Cardiac muscle cell (in vitro differentiated cells and primary cell): ENCODE data around the gene FBXO28. TPM values are rescaled to one million over a fixed set of nuclear protein-coding genes. Genes with fewer than 3 reads are reported as not detected.

Source experiments
- DNase-seq, 2 donors: peaks; one replicate each; pipeline versions ENCODE4 v3.0.0 to v3.0.0-alpha.2; 2010 to 2017; ENCODE audit warnings: low read depth in 1 of 2, low spot score in 1 of 2
- H3K27ac ChIP-seq: fragments of 200-600 bp; sonication (generic); 2 replicates; pipeline ENCODE4 v1.5.1; 2016
- H3K27me3 ChIP-seq: fragments of 200-600 bp; sonication (generic); 2 replicates; pipeline ENCODE4 v1.6.0; 2016; ENCODE audit warnings: control low read depth
- H3K36me3 ChIP-seq: fragments of 200-600 bp; sonication (generic); 2 replicates; pipeline ENCODE4 v1.5.1; 2016; ENCODE audit warnings: control low read depth
- H3K4me1 ChIP-seq: fragments of 200-600 bp; sonication (generic); 2 replicates; pipeline ENCODE4 v1.8.1; 2017; ENCODE audit warnings: low read depth, mild to moderate bottlenecking, mixed run types
- H3K4me3 ChIP-seq: fragments of 200-600 bp; sonication (generic); 2 replicates; pipeline ENCODE4 v1.5.1; 2016; ENCODE audit warnings: mild to moderate bottlenecking
- H3K9me3 ChIP-seq: fragments of 200-600 bp; sonication (generic); 2 replicates; pipeline ENCODE4 v1.5.1; 2017; ENCODE audit warnings: low read depth, mild to moderate bottlenecking, control low read depth
- CTCF ChIP-seq: IDR thresholded peaks from 2 replicates; pipeline ENCODE4 v1.5.1; 2012; ENCODE audit warnings: low read depth, mild to moderate bottlenecking, low read length
- polyA plus RNA-seq: library from polyadenylated mRNA; unstranded; fragments of >200 nt; fragmentation: Nextera tagmentation; extraction: Ambion mirVana; gene quantifications from 2 replicates; pipeline ENCODE4 v1.2.1, GENCODE V29; 2016
- total RNA-seq: library from RNA; depleted of rRNA; stranded (reverse); fragments of >200 nt; gene quantifications from 2 replicates; pipeline ENCODE4 v1.2.3, GENCODE V29; 2016

FBXO28 gene
- total and polyA plus RNA-seq, 2 experiments from 2014 or later: 9.1 to 17.8 TPM

GRCh38 chr1:224123136-224123535 is 9.2 kb downstream of the FBXO28 start:
- Histone ChIP-seq H3K4me3 (no peak overlapping the region), H3K27me3 (no peaks in the 10 kb centered on the region), H3K9me3 (no peaks in the 10 kb centered on the region), H3K4me1 (no peaks in the 10 kb centered on the region), H3K36me3 (peaks cover 4% of the 10 kb centered on the region), H3K27ac (no peak overlapping the region)
- TF ChIP-seq CTCF: no peak
- no peak for DNase-seq

- H3K9me3 ChIP-seq: no peaks in the 10 kb centered on the region
- no peaks in the 10 kb centered on the region for H3K27me3 ChIP-seq
- no peak overlapping the region for H3K27ac ChIP-seq
- TF ChIP-seq CTCF: no peak
- no peak for DNase-seq
- peaks cover 4% of the 10 kb centered on the region for H3K36me3 ChIP-seq
- H3K4me3 ChIP-seq: no peak overlapping the region
- no peaks in the 10 kb centered on the region for H3K4me1 ChIP-seq
These were observed 10.3 kb downstream of the FBXO28 start for GRCh38 chr1:224124220-224124619.

- no peak for TF ChIP-seq CTCF
- H3K4me3 ChIP-seq: no peak overlapping the region
- H3K27me3 ChIP-seq: no peaks in the 10 kb centered on the region
- H3K9me3 ChIP-seq: no peaks in the 10 kb centered on the region
- peaks cover 30% of the 10 kb centered on the region for H3K36me3 ChIP-seq
- H3K27ac ChIP-seq: no peak overlapping the region
- no peak for DNase-seq
- no peaks in the 10 kb centered on the region for H3K4me1 ChIP-seq
These were observed 14.3 kb downstream of the FBXO28 start for GRCh38 chr1:224127925-224128819.

- Histone ChIP-seq H3K4me1 (no peaks in the 10 kb centered on the region), H3K27me3 (no peaks in the 10 kb centered on the region), H3K36me3 (peaks cover 42% of the 10 kb centered on the region), H3K9me3 (no peaks in the 10 kb centered on the region), H3K27ac (no peak overlapping the region), H3K4me3 (no peak overlapping the region)
- no peak for TF ChIP-seq CTCF
- no peak for DNase-seq
These were observed 17.3 kb downstream of the FBXO28 start for GRCh38 chr1:224131253-224131652.

GRCh38 chr1:224132901-224133300 is 19.0 kb downstream of the FBXO28 start:
- Histone ChIP-seq H3K4me3 (no peak overlapping the region), H3K36me3 (peaks cover 42% of the 10 kb centered on the region), H3K9me3 (no peaks in the 10 kb centered on the region), H3K4me1 (no peaks in the 10 kb centered on the region), H3K27ac (no peak overlapping the region), H3K27me3 (no peaks in the 10 kb centered on the region)
- no peak for TF ChIP-seq CTCF
- no peak for DNase-seq
